ENCODE measurements around the gene AIPL1. TPM values are rescaled to one million over a fixed set of nuclear protein-coding genes. Genes with fewer than 3 reads are reported as not detected.

AIPL1 gene
- total RNA-seq, 2 donors from 2014 or later, result not detected

DNA sequence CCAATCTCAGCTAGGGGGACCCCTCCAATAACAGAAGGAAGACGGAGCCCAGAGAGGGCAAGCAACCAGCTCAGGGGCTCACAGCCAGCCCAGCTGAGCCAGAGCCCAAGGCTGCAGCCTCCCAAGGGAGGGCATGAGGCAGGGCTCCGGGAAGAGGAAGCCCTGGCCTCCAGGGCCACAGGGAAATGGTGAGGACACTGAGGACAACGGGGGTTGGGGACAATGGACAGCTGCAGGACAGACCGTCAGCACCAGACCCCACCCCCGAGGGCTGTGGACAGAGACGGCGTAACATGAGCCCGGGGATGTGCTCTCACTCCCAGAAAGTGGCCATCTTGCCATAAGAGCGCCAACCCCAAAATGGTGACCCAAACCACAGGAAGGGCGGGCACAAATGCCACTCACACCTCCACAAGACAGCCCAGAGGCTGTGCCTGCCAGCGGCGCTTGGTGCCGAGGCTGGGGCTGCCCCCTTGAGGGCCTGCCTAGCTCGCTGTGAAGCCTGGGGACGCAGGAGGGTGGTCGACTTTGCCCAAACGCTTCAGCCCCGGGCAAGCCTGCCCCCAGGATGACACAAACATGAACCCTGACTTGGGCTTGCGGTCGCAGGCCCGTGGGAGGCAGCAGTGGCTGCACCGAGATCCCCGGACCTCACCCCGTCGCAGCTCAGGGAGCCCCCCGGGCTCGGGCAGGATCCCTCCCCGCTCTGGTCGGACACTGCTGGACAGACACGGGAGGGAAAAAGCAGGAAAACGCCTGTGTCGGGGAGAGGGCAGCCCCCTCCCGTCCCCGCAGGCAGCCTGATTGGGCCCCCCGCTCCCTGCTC, 19.8 kb upstream of the AIPL1 start:
- Histone ChIP-seq H3K9me3 (no peaks in the 10 kb centered on the region), H3K27ac (no peak overlapping the region)

DNA sequence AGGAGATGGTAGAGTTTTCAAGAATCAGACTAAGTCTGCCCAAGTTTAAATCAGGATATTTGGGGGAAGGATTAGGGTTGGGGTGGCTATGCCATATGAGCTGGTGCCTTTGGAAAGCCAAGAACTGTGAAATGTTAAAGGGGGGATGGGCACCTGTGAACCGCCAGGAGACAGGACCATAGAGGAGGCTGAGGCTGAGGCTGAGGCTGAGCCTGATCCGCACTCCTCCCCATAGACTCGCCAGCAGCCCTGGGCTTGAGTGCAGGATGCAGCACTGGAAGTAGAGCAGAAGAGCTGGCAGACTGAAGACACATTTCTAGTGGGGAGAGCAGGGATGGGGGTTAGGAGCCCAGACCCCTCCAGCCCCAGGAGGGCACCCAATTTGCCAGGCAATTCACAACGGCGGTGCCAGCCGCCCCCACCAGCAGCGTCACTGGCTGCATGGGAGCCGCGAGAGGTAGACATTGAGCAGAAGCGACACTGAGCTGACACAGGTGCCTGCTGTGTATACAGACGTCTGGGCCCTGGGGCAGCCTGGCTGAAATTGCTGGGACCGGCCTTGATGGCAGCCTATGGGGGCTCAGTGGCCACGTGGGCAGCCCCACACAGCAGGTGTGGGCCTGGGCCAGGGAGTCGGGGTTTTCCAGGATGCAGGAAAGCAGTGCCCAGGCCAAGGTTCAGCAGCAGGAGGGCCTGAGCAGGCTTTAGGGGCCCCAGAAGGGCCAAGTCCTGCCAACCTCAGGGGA, 18.5 kb upstream of the AIPL1 start:
- Histone ChIP-seq H3K4me1 (peaks cover 0 to 9% of the 10 kb centered on the region in 2 donors), H3K4me3 (no peak overlapping the region), H3K27ac (no peak overlapping the region), H3K27me3 (peaks cover 0 to 11% of the 10 kb centered on the region in 2 donors), H3K9me3 (no peaks in the 10 kb centered on the region), H3K36me3 (no peaks in the 10 kb centered on the region)
- DNase-seq (ENCODE audit: low spot score), result no peak
- TF ChIP-seq, protein P1, sequence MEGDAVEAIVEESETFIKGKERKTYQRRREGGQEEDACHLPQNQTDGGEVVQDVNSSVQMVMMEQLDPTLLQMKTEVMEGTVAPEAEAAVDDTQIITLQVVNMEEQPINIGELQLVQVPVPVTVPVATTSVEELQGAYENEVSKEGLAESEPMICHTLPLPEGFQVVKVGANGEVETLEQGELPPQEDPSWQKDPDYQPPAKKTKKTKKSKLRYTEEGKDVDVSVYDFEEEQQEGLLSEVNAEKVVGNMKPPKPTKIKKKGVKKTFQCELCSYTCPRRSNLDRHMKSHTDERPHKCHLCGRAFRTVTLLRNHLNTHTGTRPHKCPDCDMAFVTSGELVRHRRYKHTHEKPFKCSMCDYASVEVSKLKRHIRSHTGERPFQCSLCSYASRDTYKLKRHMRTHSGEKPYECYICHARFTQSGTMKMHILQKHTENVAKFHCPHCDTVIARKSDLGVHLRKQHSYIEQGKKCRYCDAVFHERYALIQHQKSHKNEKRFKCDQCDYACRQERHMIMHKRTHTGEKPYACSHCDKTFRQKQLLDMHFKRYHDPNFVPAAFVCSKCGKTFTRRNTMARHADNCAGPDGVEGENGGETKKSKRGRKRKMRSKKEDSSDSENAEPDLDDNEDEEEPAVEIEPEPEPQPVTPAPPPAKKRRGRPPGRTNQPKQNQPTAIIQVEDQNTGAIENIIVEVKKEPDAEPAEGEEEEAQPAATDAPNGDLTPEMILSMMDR (IDR thresholded peaks at IDR 0.05), result no peak

More for the DNA sequence above, 19.8 kb upstream of the AIPL1 start:
- Histone ChIP-seq H3K36me3 (no peaks in the 10 kb centered on the region), H3K4me1 (peaks cover 0 to 9% of the 10 kb centered on the region in 2 donors), H3K27me3 (peaks cover 0 to 11% of the 10 kb centered on the region in 2 donors), H3K4me3 (peak overlapping the region; percentile 7 to 35)
- TF ChIP-seq, protein P1 (IDR thresholded peaks at IDR 0.05), result no peak
- DNase-seq (ENCODE audit: low spot score), result no peak

DNA sequence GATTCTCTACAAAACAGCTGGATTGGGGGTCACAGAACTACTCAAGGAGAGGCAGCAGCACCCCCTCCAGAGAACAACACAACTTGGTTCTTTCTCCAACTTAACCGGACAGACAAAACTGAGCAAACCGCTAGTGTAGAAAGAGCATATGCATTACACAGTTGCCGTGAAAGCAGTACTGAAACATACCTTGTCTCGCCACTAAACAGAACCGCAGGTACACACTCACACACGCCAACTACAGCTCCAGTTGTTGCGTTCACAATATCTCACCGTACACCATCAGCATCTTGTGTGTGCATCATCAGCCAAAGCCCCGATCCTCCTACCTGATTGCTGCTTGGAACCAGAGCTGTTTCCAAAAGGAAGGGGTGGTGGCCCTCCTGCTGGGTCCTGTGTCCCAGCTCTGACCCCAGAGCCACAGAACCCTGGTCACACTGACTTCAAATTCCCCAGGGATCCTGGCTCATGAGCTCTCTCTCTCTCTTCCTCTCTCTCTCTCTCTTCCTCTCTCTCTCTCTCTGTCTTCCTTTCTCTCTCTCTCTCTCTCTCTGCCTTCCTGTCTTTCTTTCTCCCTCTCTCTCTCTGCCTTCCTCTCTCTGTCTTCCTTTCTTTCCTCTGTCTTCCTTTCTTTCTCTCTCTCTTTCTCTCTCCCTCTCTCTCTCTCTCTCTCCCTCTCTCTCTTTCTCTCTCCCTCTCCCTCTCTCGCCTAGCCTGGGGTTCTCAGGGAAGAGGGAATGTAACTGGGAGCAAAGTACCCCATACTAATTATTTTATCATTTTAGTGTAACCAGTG, 17.7 kb upstream of the AIPL1 start:
- H3K4me3 ChIP-seq, result no peak overlapping the region
- no peak for DNase-seq (ENCODE audit: low spot score)
- H3K36me3 ChIP-seq, result no peaks in the 10 kb centered on the region
- no peaks in the 10 kb centered on the region for H3K9me3 ChIP-seq
- TF ChIP-seq, protein P1 (IDR thresholded peaks at IDR 0.05), result no peak
- peaks cover 0 to 11% of the 10 kb centered on the region in 2 donors for H3K27me3 ChIP-seq
- H3K4me1 ChIP-seq, result peaks cover 0 to 9% of the 10 kb centered on the region in 2 donors
- H3K27ac ChIP-seq, result no peak overlapping the region

DNA sequence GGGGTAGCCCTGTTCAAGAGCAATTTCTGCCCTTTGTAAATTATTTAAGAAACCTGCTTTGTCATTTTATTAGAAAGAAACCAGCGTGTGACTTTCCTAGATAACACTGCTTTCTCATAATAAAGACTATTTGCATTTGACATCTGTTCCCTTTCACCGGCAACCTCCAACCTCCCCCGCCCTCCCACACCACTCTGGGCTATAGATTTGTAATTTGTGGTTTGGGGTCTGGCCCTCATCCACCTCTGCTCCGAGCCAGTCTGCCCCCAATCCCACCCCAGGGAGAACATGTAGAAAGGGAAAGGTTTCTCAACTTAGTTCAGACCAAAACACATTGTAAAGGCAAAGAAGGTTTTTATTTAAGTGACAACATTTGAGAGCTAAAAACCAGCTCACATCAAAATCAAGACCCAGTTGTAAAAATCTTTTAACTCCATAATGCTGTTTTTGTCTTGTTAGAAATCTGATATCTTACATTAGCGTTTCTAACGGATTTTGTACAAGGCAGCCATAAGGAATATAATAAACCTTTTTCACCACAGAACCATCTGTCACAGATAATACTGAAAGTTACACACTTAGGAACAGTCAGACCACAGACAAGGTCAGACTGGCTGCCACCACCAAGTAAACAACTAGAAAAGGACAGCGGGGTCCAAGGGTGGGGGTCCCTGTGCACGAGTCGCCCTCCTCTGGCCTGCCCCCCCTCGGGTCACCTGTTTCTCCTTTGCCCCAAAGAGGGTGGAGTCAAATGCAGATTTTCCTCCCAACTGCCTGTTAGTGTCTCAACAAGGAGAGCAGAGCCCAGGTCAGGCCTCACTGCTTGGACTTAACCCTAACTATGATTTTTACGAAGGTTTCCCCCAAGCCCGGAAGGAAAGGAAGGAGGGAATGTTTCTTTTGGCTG, 16.3 kb upstream of the AIPL1 start:
- peaks cover 0 to 11% of the 10 kb centered on the region in 2 donors for H3K27me3 ChIP-seq
- no peaks in the 10 kb centered on the region for H3K9me3 ChIP-seq
- H3K36me3 ChIP-seq, result no peaks in the 10 kb centered on the region
- no peak overlapping the region for H3K27ac ChIP-seq
- no peak overlapping the region for H3K4me3 ChIP-seq
- no peak for DNase-seq (ENCODE audit: low spot score)
- H3K4me1 ChIP-seq, result peaks cover 0 to 9% of the 10 kb centered on the region in 2 donors
- TF ChIP-seq, protein P1 (IDR thresholded peaks at IDR 0.05), result no peak

DNA sequence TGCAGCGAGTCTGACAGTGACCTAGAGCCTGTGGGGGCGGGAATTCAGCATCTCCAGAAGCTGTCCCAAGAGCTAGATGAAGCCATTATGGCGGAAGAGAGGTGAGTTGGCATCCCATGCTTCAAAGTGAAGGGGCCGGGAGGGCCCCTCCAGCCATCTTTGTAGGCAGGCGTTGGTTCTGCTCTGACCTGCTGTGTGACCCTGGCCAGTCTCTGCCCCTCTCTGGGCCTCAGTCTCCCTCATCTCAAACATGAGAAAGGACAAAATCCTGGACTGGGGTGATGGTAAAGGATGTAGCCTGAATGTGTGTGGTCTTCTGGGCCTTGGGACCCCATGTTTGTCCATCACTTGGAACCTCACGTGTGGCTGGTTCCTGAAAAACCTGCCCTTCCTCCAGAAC, 14.4 kb upstream of the AIPL1 start:
- Histone ChIP-seq H3K27ac (no peak overlapping the region), H3K4me1 (peaks cover 0 to 7% of the 10 kb centered on the region in 2 donors), H3K36me3 (no peaks in the 10 kb centered on the region), H3K4me3 (no peak overlapping the region), H3K9me3 (no peaks in the 10 kb centered on the region), H3K27me3 (no peaks in the 10 kb centered on the region)
- DNase-seq (ENCODE audit: low spot score), result no peak
- TF ChIP-seq, protein P1 (IDR thresholded peaks at IDR 0.05), result no peak

All from right atrium auricular region (tissue), 2 donors.